ENCODE results near the gene B4GALT5.
"Not testable (repeated sequence)": the region's sequence is repeated elsewhere in the genome, so short reads cannot be mapped to it uniquely, and the experiment has no call there.

B4GALT5 gene

GRCh38 chr20:49713753-49714712, at the start of gene B4GALT5:
Gene B4GALT5, minus strand, starts transcription at chr20:49713878. Its CDS starts 188 bp downstream, at chr20:49713690.
- DNase-seq = no peak

GRCh38 chr20:49762940-49763766, 49.5 kb upstream of the B4GALT5 start:
- no peak for DNase-seq

- DNase-seq = not testable (repeated sequence)
Measured at GRCh38 chr20:49761888-49762287, 48.2 kb upstream of the B4GALT5 start.

- no peak for DNase-seq
Measured at GRCh38 chr20:49759266-49759950, 45.7 kb upstream of the B4GALT5 start.

- DNase-seq = no peak
Measured at GRCh38 chr20:49758781-49759180, 45.1 kb upstream of the B4GALT5 start.

- no peak for DNase-seq
Measured at GRCh38 chr20:49757597-49757996, 43.9 kb upstream of the B4GALT5 start.

- no peak for DNase-seq
Measured at GRCh38 chr20:49756241-49756640, 42.6 kb upstream of the B4GALT5 start.

GRCh38 chr20:49754596-49754995, 40.9 kb upstream of the B4GALT5 start:
- DNase-seq = no peak

- no peak for DNase-seq
Measured at GRCh38 chr20:49753133-49753532, 39.5 kb upstream of the B4GALT5 start.

- DNase-seq = no peak
Measured at GRCh38 chr20:49752201-49752903, 38.7 kb upstream of the B4GALT5 start.

- DNase-seq = no peak
Measured at GRCh38 chr20:49751397-49751736, 37.7 kb upstream of the B4GALT5 start.

- DNase-seq = no peak
Measured at GRCh38 chr20:49750611-49751396, 37.1 kb upstream of the B4GALT5 start.

- DNase-seq = no peak
Measured at GRCh38 chr20:49749625-49750024, 35.9 kb upstream of the B4GALT5 start.

GRCh38 chr20:49748525-49748838, 34.8 kb upstream of the B4GALT5 start:
- no peak for DNase-seq

- no peak for DNase-seq
Measured at GRCh38 chr20:49747707-49748524, 34.2 kb upstream of the B4GALT5 start.

GRCh38 chr20:49742948-49743347, 29.3 kb upstream of the B4GALT5 start:
- no peak for DNase-seq

- no peak for DNase-seq
Measured at GRCh38 chr20:49741977-49742376, 28.3 kb upstream of the B4GALT5 start.

- no peak for DNase-seq
Measured at GRCh38 chr20:49740807-49741206, 27.1 kb upstream of the B4GALT5 start.

- DNase-seq = no peak
Measured at GRCh38 chr20:49739042-49739441, 25.4 kb upstream of the B4GALT5 start.

- no peak for DNase-seq
Measured at GRCh38 chr20:49737260-49737659, 23.6 kb upstream of the B4GALT5 start.

- no peak for DNase-seq
Measured at GRCh38 chr20:49729780-49730179, 16.1 kb upstream of the B4GALT5 start.
